Activated T-cell treated with anti-CD3 and anti-CD28 coated beads, Interleukin-2, amount 50 U/mL, for 48 hours (primary cell): Measurements from ENCODE around the gene B4GALNT1.
"Not testable (repeated sequence)": the region's sequence is repeated elsewhere in the genome, so short reads cannot be mapped to it uniquely, and the experiment has no call there.

Experiments used
- DNase-seq, 2 experiments: peaks; one replicate each; pipeline ENCODE4 v3.0.0-alpha.2; 2020

Gene B4GALNT1

DNA sequence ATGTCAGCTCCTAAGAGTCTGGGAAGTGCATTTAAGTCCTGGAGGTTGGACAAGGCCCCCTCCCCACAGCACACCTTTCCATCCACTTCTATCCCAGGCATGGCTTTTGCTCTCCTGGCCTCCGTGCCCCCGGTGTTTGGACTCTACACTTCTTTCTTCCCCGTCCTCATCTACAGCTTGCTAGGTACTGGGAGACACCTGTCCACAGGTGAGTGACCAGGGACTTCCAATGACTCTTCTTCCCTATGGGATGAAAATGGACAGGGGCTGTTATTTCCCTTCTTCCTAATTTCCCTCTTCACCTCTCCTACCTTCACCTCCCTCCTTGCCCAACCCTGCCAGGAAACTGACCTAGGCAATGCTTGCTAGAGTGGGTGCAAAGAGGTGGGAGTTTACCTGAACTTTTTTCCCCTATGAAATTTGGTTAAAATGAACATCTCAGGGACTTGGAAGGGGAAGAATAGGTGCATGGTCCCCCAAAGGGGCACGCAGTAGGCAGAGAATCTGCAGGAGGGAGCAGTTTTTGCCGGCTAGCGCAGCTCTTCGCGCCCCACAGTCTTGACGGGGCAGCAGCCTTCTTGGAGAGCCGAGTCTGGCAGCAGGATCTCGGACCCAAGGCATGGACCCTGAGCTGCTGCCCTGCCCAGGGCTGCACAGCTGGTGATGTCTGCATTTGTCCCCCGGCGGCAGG lies 12.6 kb downstream of the B4GALNT1 start:
- DNase-seq: no peak

DNA sequence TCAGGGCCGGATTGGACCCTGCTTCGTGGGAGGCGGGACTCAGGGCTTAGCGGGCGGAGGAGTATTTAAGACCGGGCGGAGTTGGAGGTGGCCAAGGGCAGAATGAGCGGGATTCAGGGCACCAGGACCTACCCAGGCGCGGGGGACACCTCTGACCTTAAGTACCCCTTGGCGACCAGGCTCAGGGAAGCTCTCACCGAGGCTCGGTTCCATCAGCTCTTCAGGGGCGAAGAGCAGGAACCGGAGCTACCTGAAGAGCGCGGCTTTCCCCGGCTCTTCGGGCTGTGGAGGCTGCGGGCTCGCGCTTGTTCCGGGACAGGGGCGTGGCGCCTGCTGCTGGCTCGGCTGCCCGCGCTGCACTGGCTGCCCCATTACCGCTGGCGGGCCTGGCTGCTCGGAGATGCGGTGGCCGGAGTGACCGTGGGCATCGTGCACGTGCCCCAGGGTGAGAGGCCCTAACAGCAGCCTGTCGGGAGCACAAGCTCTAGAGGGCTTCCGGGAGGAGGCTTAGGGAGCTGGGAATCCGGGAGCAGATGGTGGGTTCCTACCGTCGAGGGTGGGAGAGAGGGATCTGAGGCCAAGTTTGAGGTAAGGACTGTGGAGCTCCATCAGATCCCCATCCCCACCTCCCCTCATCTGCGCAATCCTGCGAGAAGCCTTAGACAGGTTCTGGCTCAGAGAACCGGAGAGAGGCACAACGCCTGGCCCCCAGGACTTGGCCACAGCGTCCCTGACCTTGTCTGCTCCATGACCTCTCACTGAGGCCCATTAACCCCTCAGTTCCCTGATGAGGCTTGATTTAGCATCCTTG lies 13.4 kb downstream of the B4GALNT1 start:
- peak in 1 of 2 experiments; percentile 53 for DNase-seq

DNA sequence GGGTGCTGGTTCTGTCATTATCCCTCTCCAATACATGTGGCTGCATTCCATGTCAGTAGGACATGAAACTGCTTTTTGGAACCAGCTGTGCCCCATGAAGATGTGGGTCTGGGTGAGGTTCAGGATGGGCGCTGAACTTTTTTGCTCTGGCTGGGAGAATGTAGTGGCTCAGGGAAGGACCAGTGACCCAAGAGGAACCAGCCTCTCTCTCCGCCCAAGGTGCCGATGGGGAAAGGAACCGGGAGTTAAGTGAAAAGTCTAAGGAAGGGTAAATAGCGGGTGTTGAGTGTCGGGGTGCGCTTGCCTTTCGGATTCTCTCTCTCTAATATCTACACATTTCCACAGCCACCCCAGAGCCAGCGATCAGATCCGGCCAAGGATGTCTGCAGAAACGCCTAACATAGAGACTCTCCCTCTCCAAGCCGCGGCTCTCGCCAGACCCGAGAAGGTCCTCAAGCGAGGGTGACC lies 14.0 kb downstream of the B4GALNT1 start:
- DNase-seq: no peak

DNA sequence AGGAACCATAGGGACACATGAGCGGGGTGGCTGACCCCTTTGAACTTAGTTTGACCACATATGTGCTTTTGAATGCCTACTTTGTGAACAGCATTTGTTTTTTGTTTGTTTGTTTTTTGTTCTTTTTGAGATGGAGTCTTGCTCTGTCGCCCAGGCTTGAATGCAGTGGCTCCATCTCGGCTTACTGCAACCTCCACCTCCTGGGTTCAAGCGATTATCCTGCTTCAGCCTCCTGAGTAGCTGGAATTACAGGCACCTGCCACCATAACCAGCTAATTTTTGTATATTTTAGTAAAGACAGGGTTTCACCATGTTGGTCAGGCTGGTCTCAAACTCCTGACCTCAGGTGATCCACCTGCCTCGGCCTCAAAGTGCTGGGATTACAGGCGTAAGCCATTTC lies 14.6 kb downstream of the B4GALNT1 start:
- not testable (repeated sequence) for DNase-seq

DNA sequence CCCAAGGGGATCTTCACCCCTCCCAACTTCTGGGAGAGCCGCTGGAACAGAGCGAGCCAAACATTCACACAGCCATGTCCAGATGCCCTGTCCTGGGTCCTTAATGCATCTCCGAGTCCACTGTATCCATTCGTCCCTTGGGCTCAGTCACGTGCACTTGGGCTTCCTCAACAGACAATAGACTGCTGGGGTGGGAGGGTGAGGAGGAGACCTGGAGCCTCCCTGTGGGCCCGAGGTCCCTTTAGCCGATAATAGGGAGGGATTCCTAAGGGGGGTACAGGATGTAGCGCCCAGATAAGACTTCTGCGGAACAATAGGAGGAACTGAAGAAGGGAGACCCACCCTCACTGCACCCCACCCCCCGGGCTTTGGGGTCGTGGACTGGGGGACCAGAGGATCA lies 15.1 kb downstream of the B4GALNT1 start:
- DNase-seq: no peak

DNA sequence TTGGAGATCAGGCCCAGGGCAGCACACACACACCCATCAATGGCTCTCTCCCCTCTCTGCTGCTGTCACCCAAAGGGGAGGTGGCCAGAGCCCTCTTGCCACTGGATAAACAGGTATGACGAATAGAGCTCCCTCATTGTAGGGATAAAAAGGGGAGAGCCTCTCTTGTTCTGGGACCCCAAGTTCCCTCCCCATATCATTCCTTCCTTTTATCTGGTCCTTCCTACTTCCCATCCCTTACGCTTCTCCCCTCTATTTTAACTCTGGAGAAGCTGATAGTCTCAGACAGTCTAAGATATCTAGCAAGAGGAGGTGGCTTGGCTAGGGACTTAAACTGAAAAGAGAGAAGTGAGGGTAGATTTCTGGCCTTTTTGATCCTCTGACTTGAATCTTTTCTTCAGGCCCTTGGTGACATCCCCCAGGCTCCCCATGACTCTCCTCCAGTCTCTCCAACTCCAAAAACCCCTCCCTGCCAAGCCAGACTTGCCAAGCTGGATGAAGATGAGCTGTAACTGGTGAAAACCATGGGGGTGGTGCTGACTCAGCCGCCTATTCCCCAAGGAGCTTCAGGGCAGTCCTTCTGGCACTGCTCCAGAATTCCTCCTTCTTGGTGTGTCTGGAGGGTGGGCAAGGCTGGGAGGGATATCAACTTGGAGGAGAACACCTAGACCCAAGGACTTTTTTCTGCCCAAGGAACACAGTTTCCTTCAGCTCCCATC lies 16.5 kb downstream of the B4GALNT1 start:
- DNase-seq: no peak

DNA sequence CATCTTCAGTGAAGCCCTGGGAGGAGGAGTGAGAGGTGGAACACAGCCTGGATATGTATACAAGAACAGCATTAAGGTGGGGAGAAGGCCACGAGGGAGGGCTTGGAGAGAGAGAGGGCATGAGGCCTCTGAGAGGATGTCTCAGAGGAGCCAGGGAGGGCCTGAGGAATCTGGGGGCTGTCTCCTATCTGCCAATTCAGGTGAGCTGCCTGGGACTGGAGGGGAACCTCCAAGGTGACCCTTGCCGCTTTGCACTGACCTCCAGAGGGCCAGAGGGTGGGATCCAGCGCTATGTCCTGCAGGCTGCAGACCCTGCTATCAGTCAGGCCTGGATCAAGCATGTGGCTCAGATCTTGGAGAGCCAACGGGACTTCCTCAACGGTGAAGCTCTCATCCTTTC lies 17.4 kb downstream of the B4GALNT1 start:
- no peak for DNase-seq

DNA sequence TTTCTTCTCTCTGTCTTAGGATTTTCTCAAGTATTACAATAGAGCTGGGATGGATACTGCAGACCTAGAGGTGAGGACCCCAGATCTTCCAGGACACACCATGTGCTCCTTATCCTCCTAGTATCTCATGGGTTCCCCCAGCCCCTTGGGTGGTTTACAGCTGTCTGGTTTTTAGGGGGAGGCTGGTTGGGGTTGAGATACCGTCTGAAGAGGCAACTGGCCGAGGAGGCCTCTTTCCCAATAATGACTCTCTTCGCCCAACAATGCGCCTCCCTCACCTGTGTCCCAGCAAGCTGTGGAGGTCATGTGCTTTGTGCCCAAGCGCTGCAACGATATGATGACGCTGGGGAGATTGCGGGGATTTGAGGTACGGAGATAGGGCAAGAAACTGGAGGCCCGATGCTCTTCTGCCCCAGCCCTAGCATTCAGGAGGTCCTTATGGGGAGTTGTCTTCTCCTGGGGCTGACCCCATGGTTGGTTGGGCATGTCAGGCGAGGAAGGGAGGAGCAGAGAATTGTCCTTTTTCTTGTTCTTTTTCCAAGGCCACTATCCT lies 18.0 kb downstream of the B4GALNT1 start:
- no peak for DNase-seq

DNA sequence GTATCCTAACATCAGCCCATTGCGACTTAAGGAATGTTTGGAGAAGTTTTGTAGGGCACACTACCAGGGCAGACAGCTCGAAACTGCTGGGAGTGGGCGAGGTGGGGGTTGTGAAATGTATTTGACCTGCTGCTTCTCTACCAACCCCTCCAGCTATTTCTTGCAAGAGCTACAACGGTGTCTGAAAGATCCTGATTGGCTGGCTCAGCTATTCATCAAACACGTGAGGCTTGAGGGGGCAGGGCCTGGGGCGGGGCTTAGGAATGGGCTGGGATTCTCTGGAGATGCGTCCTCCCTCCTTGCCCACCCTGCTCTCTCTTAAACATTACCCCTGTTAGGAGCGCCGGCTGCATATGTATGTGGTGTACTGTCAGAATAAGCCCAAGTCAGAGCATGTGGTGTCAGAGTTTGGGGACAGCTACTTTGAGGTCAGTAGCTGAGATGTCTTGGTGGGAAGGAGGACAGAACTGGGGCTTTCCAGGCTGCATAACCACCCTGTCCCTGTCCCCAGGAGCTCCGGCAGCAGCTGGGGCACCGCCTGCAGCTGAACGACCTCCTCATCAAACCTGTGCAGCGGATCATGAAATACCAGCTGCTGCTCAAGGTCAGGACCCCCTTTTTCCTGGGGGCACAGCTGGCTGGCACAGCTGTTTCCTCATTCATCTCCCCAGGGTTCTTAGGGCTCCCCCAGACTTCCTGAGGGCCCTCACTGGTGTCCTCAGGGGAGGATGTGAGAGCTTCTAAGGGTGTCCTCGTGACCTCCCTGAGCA lies 18.6 kb downstream of the B4GALNT1 start:
- DNase-seq: peak; percentile 52 to 53

DNA sequence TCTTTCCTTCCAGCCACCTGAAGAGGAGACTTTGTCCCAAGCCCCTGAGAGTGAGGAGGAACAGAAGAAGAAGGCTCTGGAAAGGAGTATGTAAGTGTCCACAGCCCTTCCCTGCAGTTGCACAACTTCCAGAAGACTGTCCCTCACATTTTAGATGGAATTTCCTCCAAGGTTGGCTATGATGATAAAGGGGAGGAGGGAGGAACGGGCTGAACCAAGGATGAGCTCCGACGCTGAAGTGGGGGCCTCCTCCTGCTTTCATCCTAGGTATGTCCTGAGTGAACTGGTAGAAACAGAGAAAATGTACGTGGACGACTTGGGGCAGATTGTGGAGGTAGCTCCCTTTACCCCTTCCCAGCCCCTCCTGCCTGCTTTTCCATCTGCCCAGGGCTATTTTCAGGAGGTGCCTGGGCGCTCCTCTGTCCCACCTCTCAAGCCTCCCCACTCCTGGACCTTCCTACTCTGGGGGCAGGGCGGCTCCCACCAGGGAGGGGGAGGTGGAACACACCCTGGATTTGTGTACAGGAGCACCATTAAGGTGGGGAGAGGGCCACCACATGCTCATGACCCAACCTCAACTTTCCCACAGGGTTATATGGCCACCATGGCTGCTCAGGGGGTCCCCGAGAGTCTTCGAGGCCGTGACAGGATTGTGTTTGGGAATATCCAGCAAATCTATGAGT lies 19.4 kb downstream of the B4GALNT1 start:
- no peak for DNase-seq

DNA sequence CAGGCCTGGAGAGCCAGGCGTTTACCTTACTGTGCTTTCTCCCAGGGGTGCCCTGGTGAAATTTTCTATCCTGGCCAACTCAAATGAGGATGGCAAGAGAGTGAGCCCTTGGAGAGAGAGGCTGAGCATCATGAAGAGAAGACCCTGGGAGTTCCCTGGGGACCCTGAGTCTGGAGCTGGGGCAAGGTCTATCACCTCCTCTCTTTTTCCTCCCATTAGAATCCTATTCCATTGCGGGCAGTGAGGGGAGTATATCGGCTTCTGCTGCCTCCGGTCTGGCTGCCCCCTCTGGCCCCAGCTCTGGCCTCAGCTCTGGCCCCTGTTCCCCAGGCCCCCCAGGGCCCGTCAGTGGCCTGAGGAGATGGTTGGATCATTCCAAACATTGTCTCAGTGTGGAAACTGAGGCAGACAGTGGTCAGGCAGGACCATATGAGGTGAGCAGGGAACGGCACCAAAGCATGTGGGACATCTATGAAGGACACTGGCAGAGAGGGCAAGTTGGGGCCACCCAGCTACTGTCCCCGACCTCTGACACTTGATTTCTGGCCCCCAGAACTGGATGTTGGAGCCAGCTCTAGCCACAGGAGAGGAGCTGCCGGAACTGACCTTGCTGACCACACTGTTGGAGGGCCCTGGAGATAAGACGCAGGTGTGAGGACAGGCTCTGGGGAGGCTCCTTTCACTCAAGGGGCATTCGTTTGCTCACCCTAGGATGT lies 20.1 kb downstream of the B4GALNT1 start:
- no peak for DNase-seq

DNA sequence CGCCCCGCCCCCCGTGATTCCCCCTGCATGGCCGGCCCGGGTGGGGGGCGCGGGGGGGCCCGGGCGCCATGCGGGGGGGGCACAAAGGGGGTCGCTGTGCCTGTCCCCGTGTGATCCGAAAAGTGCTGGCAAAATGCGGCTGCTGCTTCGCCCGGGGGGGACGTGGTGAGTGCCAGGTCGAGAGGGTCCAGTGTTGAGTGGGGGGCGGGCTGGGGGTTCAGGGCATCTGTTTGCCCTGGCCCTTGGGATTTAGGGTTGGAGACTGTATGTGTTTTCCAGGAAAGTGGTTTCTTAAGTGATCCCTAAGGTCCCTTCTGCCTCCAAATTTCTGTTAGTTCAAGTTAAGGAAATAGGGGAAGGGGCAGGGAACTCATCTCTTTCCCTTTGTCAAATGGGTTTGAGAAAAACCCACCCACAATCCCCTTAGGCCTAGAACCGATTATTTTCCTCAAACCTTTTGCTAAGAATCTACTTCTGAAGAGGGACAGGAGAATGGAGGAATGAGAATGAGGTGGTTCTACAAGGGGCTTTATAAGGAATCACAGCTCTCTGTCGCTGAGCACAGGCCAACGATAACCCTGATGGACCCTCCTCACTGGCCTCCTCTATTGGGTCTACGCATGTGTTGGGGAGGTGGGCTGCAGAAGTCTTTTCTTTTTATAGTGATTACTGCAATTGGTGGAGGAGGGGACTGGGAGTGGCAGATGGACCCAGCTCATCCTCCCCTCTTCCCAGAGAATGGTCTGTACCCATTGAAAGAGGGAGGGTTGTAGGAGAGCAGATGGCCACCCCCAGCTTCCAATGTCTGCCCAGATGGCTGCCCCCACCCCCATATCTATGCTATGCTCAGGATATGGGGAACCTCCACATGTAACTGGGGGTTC lies 20.9 kb downstream of the B4GALNT1 start:
- no peak for DNase-seq

DNA sequence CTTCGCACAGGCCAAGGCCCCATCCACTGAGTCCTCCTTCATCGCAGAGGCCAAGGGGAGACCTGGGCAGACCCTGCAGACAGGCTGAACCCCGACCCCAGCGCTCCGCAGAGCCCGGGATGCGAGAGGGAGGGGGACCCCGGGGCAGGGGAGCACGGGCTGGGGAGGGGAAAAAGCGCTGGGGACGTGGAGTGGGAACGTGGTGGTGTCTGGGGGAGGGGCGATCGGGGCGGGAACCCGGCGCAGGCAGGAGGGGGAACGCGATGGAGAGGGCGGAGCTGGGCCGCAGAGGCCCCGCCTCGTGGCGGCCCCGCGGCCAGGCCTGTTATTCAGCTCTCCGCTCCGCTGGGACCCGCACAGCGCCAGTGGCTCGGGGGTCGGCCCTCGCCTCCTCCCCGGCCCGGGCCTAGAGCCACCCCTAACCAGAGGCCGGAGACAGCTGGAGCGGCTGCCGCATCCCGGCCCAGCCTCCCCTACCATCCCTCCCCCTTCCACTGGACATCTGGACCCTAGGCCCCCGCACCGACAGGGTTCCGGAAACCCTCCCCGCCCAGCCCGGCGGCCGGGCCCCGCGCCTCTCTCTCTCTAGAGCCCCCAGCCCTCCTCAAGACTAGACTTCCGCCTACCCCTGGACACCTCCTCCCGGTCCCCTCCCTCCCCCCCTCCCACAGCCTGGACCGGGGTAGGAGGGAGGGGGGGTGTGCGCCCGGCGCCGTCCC lies 21.7 kb downstream of the B4GALNT1 start, which contains the start of gene ARHGEF25:
Gene ARHGEF25, plus strand, starts transcription at position 328 of the 719 bp plus-strand sequence. CDS start 460 bp downstream, outside the sequence.
- peak; percentile 68 to 77 for DNase-seq

DNA sequence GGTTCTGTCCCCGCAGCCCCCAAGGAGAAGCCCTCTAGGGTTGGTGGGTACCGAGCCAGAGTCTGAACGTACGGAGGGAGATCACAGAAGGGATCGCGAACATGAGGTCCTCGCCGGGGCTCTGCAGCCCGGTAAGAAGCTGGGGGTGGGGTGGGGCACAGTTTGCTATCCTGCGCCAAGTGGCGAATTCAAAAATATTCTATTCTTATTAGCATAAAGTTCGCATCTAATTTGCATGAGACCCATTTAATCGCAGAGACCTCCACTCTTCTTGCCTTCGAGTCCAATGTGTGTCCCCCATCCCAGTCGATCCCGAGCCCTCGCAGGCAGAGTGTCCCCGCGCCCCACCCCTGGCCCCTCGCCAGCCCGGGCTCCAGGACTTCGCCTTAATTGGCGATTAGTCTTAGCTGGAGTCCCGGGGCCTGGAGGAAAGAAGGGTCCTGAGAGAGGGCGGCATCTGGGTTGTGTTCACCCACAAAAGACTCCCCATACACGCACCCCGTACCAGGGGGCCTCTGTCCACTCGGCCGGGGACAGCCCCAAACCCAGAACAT lies 22.4 kb downstream of the B4GALNT1 start:
- no peak for DNase-seq

DNA sequence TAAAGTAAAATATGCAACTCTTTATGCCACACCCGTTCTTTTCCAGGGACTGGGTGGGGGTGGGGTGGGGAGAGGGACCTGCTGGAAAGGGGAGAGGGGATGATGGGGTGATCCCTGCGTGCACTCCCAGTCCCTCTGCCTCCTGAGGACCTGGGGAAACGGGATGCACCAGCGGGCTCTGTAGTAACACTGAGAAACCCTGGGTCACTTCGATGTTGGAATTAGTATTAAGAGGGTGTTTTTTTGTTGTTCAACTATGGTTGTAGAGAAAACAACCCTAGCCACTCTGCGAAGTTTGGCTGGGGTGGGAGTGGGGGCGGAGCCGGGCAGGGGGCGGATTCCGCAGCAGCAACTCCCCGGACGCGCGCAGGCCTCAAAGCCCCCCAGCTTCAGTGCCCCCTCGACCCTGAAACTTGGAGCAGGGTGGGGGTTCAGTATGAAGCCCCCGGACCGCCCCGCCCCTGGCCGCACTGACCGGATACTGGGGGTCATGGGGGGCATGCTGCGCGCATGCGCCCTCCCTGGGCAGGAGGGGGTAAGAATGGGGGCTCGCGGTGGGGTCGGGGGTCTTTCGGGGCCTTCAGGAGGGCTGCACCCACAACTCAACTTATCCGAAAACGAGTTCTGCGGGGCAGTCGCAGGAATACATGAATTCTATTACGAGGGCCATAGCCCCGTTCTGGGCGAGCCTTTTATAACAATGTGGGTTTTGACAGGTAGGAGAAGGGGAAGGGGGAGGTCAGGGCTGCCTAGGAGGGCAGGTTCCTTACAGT lies 23.0 kb downstream of the B4GALNT1 start:
- no peak for DNase-seq

DNA sequence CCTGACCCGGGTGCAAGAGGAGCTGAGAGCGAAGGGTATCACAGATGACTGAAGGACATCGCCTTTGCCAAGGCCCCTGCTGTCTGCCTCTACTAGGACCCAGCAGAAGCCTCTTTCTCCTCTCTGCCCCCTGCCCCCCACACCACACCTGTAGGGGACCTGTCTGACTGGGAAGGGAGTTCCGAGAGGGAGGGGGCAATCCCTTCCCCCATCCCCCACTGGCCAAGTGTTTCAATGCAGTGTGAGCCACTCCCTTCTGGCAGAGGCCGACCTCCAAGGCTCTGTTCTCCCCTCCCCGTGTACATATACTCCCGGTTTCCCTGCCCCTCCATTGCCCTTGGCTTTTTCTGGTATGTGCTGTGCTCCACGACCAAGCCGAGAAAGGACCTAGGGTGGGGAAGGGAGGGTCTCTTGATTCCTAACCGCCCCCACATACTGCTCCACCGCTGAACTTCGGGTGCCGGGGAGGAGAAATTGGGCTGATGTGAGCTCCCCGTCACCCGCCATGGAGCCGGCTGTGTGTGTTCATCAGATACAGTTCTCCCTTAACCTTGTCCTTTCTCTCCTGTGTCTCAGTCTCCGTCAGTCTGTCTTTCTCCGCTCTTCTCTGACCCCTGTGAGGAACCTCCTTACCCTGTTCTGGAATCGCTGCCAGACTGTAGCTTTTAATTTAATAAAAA lies 23.8 kb downstream of the B4GALNT1 start:
- no peak for DNase-seq

DNA sequence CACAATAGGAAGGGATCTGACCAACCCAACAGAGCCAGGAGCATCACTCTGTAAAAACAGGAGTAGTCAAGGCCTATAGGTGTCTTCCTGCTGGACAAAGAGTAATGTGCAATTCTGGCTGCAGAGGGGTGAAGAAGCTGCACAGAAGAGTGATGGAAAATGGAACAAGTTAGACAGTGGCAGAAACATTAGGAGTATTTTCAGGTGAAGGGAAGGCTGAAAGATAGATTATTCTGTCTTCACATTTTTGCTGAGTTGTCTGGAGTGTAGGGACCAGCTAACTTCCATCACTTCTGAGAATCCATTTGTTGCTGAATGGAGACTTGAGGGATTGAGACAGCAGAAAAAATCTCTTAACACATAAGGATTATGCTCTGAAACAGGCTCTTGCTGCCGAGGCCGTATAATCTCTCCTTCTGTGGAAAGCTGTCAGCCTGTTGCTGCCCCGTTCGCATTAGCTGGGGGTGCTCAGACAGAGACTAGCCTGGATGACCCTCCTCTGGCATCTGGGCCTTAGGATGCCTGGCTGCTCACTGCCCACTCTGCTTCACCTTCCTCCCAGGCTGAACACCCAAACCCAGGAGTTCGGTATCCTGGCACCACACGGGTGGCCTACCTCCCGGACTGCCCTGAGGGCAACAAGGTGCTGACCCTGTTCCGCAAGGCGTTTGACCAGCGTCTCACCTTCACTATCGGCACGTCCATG lies 24.9 kb downstream of the B4GALNT1 start:
- no peak for DNase-seq
